Measurements from ENCODE around the gene MAPK10.

DNA sequence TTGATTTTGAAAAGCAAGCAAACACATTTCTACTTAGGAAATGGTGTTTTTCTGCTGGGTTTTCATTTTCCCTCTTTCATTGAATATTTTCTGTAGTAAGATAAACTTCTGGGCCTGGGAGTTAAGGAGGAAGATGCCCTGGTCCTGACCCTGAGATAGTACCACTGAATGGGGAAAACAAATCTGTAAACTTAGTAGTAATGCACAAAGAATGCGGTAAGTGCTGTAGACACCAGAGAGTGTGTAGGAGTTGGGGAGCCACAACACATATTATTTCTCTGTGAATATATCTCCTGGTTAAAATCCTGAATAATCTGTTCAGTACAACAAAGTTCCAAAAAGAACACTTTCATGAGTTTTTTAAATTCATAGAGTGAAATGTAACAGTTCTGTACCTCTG lies 178.3 kb downstream of the MAPK10 start:
- TF ChIP-seq, protein P1, sequence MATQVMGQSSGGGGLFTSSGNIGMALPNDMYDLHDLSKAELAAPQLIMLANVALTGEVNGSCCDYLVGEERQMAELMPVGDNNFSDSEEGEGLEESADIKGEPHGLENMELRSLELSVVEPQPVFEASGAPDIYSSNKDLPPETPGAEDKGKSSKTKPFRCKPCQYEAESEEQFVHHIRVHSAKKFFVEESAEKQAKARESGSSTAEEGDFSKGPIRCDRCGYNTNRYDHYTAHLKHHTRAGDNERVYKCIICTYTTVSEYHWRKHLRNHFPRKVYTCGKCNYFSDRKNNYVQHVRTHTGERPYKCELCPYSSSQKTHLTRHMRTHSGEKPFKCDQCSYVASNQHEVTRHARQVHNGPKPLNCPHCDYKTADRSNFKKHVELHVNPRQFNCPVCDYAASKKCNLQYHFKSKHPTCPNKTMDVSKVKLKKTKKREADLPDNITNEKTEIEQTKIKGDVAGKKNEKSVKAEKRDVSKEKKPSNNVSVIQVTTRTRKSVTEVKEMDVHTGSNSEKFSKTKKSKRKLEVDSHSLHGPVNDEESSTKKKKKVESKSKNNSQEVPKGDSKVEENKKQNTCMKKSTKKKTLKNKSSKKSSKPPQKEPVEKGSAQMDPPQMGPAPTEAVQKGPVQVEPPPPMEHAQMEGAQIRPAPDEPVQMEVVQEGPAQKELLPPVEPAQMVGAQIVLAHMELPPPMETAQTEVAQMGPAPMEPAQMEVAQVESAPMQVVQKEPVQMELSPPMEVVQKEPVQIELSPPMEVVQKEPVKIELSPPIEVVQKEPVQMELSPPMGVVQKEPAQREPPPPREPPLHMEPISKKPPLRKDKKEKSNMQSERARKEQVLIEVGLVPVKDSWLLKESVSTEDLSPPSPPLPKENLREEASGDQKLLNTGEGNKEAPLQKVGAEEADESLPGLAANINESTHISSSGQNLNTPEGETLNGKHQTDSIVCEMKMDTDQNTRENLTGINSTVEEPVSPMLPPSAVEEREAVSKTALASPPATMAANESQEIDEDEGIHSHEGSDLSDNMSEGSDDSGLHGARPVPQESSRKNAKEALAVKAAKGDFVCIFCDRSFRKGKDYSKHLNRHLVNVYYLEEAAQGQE (IDR thresholded peaks at IDR 0.05; ENCODE audit: insufficient read depth in 1 of 2, low read depth in 2 of 2, low read length in 2 of 2), result no peak
- no peak for TF ChIP-seq POLR2AphosphoS5 (IDR thresholded peaks at IDR 0.05; ENCODE audit: low read depth, low read length)
- TF ChIP-seq SIN3A (IDR thresholded peaks at IDR 0.05; ENCODE audit: borderline replicate concordance, insufficient read depth, low read length), result no peak

Data from PFSK-1 (cell line).